Measurements from ENCODE around the gene RAB11FIP4.

DNA sequence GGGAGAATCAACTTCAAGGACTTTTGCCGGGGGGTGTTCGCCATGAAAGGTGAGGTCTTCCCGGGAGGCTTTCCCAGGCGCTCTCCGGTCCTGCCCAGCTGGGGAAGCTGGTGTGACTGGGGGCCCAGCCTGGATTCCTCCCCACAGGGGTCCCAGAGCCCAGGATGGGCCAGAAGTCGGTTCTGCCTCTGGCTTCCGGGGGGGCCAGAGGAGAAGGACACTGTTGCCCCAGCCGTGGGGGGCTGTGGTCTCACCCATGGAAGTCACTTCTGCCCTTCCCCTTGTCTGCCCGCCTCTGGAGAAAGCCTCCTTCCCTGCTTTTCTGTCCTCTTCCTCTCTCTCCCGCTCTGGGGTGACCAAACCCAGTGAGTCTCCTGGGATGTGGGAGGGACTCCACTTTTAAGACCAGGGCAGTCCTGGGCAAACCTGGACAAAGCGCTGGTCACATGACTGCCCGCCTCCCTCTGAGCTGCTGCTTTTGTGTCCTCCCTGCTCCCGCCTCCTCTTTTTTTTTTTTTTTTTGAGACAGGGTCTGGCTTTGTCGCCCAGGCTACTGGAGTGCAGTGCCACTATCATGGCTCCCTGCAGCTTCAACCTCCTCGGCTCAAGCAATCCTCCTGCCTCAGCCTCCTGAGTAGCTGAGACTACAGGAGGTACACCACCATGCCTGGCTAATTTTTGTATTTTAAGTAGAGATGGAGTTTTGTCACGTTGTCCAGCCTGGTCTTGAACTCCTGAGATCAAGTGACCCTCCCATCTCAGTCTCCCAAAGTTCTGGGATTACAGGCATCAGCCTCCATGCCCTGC lies 40.6 kb downstream of the RAB11FIP4 start:
- TF ChIP-seq, protein P1, sequence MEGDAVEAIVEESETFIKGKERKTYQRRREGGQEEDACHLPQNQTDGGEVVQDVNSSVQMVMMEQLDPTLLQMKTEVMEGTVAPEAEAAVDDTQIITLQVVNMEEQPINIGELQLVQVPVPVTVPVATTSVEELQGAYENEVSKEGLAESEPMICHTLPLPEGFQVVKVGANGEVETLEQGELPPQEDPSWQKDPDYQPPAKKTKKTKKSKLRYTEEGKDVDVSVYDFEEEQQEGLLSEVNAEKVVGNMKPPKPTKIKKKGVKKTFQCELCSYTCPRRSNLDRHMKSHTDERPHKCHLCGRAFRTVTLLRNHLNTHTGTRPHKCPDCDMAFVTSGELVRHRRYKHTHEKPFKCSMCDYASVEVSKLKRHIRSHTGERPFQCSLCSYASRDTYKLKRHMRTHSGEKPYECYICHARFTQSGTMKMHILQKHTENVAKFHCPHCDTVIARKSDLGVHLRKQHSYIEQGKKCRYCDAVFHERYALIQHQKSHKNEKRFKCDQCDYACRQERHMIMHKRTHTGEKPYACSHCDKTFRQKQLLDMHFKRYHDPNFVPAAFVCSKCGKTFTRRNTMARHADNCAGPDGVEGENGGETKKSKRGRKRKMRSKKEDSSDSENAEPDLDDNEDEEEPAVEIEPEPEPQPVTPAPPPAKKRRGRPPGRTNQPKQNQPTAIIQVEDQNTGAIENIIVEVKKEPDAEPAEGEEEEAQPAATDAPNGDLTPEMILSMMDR (IDR thresholded peaks at IDR 0.05) = no peak
- TF ChIP-seq POLR2AphosphoS5 (IDR thresholded peaks at IDR 0.05) (no peak), POLR2A (IDR thresholded peaks at IDR 0.05) (no peak), EP300 (IDR thresholded peaks at IDR 0.05) (no peak)

All from gastroesophageal sphincter (tissue), 3 donors.